HS-5 (cell line): Measurements from ENCODE around the gene TRAPPC3.
"Not testable (repeated sequence)": the region's sequence is repeated elsewhere in the genome, so short reads cannot be mapped to it uniquely, and the experiment has no call there.

Experiments used
- DNase-seq: peaks from one replicate; pipeline ENCODE4 v3.0.0-alpha.2; 2012; ENCODE audit warnings: low read depth

The TRAPPC3 gene

GRCh38 chr1:36166938-36167905, 17.9 kb upstream of the TRAPPC3 start:
- no peak for DNase-seq

- DNase-seq = no peak
These were observed 16.9 kb upstream of the TRAPPC3 start for GRCh38 chr1:36166136-36166535.

- DNase-seq = no peak
These were observed 15.9 kb upstream of the TRAPPC3 start for GRCh38 chr1:36165145-36165544.

DNA sequence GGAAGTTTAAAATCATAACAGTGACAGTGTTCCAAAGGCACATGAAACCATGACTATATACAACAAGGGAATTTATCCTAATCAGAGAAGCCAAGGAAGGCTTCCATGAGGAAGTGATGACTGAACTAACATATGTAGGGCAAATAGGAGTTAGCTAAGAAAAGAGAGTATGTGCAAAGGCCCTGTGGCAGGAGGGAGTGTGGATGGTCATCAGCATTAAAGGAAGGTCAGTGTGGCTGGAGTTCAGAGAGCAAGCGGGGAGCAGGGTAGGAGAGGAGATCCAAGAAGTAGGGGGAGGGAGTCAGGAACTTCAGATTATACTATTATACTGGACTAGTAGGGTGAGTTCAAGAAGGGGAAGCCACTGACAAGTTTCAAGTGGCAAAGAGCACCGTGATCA, 15.1 kb upstream of the TRAPPC3 start:
- no peak for DNase-seq

DNA sequence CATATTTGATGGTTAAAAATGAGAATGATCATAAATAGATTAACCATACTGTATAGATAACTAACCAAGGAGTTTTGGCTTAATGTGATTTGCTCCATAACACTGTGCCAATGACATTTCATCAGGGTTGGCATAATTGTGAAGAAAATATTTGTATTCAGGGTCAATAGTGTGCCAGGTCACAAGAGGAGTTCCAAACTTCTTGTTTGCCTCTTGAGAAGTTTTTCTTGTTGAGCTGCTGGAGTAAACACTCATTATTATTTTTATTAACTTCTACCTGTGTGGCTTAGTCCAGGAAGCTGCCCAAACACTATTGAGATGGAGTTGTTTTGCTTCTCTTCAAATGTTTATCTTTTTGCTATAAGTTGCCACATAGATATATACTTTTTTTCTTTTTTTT, 14.1 kb upstream of the TRAPPC3 start:
- no peak for DNase-seq

DNA sequence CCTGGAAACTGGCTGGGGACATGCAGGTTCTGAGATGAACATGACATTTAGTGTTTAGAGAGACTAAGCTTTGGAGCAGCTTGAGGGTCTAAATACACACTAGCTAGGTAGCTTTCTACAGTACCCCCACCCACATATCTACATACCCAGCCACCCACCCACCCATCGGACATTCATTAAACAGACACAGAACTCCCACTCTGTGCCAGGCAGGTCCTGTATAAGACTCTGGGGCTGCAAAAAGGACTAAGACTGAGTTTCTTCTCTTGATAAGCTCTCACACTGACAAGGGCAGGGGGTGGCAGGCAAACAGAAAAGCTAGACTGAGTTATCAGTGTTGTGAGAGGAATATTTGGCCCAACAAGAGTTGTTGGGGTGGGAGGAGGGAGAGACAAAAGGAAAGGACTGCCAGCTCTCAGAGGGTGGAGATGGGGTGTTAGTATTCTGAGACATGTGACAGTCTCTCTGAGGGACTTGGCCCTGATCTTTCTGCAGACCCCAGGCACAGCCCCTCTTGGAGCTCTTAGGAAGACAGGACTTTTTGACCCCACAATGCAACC, 13.5 kb upstream of the TRAPPC3 start:
- no peak for DNase-seq

- DNase-seq = no peak
These were observed 12.6 kb upstream of the TRAPPC3 start for GRCh38 chr1:36161641-36162531.

DNA sequence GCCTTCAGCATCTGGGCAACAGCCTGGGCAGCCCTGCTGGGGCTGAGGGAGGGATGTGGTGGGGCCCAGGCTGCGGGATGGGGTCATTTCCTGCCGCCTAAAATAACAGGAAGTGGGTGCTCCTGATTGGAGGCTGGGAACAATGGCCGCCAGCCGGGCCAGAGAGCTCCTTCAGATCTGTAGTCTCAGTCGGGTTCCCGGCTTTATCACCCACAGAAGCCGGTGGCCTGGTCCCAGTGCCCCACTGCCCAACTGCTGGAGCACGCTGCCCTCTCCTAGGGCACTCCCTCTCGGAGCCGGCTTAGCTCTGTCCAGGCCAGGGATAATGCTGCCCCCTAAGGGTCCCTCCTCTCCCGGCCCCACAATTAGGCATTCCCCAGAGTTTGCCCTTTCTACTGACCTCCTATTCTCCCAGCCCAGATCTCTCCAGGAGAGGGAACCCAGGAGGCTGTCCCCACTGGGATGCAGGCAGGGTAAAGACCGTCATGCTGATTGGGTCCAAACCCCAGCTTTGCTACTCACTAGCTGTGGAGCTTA, 11.7 kb upstream of the TRAPPC3 start:
- DNase-seq = no peak

DNA sequence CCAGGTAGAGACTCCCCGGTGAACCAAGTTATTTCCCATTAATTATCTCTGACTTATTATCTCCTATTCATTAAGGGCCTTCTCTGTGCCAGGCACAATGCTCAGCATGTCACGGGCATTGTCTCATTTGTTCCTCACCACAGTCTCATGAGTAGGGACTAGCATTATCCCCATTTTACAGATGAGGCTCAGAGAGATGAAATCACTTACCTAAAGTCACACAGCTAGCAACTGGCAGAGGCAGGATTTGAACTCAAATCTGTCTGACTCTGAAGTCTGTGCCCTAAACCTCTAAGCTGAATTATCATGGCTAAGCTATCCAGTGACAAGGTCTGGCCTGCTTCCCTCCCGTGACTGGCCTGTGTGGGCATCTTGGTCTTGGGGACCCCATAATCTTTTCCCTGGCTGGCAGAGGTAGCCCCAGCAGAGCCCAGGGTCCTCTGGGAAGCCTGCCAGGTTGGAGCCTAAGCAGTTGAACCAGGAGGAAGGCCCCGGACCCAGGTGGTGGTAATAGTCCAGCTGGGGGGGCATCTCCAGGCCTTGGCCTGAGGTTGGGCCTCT, 11.2 kb upstream of the TRAPPC3 start:
- no peak for DNase-seq

DNA sequence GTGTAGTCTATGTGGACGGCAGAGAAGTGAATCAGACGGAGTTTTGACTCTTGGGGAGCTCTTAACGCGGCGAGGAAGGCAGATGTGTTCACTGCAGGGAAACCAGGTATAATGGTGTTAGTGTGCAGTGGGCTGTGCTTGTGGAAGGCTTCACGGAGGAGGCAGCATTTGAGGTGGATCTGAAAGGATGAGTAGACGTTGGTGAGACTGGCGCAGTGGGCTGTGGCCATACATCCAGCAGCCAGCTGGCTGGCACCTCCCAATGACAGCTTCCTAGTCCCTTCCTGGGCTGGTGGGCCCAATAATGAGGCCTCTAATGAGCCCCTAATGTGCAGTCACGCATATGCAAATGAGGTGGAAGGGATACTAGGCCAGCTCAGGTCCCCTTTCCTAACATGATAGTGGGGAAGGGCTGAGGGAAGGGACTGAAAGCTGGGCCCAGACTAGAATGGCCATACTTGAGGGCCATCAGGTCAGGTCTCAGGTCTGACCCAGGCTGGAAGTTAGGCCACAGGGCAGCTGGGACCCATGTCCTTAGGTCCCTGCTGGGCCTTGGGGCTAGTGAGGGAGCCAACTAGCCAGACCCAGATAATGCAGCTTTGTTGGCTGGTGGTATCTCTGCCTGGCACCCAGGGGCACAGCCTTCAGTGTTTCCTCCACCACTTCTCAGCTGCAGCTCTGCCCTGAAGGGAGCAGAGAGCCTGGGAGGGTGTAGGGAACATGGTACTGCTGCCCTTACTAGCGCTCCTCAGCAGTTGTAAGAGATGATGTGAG, 10.5 kb upstream of the TRAPPC3 start:
- no peak for DNase-seq

- not testable (repeated sequence) for DNase-seq
These were observed 9.6 kb upstream of the TRAPPC3 start for GRCh38 chr1:36158827-36159252.

- DNase-seq = no peak
These were observed 8.9 kb upstream of the TRAPPC3 start for GRCh38 chr1:36157973-36158826.

DNA sequence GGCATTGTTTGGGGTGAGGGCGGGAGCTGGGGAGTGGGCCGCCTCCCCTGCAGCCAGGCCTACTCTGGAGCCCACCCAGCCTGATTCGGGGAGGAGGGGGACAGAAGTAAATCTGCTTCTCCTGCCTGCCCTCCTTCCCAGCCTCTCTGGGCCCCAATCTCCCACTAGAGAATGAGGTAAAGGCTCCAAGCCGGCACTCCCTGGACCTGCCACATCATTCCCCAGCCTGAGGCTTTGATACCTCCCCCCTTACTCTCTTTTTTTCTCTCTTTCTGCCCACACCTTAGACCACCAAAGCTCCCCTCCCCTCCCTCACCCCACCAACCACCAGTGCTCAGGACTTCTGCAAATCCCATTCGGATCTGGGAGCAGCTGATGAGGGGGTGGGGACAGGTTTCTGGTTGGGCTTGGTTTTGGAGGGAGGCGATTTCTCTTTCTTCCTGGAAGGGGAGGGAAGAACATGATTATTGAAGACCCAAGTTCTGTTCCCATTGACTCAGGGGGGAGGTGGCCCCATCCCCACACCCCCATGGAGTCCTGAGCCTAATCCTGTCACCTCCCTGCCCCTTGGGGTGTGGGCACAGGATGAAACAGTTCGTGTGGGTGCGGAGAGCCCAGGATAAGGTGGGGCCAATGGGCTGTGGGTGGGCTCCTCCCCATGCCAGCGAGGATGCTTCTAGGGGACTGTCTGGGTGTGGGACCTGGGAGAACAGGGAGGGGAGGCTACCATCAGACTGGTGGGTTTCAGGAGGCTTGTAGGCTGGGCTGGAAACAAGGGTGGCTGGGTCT, 8.0 kb upstream of the TRAPPC3 start:
- DNase-seq = no peak

DNA sequence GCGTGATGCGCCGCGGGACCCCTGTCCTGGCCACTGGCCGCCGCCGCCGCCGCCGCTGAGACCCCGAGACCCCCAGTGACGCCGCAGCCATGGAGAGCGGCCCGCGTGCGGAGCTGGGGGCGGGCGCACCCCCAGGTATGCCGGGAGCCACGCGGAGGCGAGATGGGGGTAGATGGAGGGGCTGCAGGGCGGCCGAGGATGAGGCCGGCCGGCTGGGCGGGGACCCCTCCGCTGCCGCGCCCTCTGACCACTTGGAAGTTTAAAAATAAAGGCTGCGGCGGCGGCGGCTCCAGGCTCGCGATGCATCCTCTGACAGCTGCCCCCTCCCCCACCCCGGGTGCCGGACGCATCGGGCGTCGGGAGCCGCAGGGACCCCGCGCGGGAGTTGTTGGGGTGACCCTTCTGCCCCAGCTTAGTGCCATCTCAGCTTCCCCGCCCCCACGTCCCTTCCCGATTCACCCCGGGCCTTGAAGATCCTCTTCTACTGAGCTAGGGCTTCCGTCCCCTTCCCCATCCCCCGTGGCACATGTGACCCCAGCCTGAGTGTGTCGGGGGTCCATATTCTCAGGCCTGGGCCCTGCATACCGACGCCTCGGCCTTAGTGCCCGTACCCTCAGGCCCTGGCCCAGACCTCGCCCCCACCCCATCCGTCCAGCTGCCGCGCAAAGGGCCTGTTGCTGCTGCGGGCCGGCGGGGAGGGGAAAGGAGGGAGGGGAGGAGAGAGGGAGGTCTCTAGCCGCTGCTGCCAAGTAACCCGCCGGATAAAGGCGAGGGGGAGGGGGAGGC, 7.2 kb upstream of the TRAPPC3 start:
- no peak for DNase-seq

DNA sequence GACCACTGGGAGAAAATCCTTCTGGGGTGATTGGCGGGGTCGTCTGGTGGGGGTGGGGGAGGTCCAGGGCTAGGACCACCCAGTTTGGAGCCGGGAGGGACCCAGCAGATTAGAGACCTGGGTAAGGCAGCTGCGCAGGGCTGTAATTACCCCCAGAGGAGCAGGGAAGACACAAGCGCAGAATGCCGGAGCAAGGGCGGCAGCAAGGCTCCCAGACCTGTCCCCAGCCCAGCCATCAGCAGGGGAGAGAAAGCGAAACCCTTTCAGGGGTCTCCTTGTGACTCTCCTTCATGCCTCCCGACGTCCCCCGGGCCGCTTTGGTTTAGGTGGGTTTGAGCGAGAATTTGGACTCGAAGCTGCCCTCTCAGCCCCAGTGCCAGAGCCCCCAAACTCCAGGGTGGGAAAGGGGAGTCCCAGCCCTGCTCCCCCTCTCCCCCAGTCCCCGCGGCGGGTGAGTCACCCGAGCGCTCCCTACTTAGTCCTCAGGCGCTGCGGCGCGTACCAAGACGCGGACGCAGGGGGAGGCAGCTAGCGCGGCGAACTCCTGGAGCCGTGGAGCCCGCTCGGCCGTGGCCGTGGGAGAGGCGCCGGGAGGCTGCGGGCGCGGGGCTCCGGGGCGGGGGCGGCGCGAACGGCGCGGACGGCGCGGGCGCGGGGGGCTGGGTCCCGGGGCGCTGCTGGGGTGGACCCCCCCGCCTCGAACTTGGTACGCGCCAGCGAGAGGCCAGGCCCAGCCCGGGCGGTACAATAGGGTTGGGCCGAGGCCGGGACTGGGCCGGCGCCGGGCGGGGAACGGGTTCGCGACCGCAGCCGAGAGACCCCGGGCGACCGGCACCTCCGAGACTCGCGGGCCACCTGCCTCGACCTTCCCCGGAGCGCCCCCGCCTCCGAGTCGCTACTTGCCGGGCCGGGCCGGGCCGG, 6.4 kb upstream of the TRAPPC3 start, which contains the start of gene MAP7D1:
MAP7D1 (plus strand) TSS at position 753 of the 921 bp plus-strand sequence. CDS start 258 bp downstream, outside the sequence.
- peak; percentile 44 for DNase-seq

GRCh38 chr1:36154765-36155407, 5.6 kb upstream of the TRAPPC3 start:
- no peak for DNase-seq

DNA sequence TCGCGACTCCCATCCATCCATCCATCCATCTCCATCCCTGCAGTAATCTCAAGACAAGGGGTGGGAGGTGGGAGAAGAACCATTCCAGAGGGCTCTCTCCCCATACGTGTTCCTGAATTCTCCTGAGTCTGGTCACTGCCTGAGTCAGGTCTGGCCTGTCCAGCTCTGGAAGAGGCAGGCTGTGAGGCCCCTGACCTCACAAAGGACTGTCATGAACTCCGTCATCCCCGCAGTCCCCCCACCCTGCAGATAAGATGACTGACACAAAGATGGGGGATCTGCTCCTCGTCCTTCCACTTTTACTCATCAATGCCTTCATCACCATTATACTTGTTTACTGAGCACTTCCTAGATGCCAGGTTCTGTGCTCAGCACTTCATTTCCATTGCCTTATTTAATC, 5.0 kb upstream of the TRAPPC3 start:
- no peak for DNase-seq
